WTC11 (cell line): Measurements from ENCODE around the gene PRSS56. TPM values are rescaled to one million over a fixed set of nuclear protein-coding genes. Genes with fewer than 3 reads are reported as not detected.

ENCODE experiments used
- ATAC-seq: fragments of 200-7000 bp; cut with Tn5 transposase; 2 replicates; pipeline ENCODE4 v1.10.0; 2021; ENCODE audit warnings: mild to moderate bottlenecking, moderate library complexity
- Bru-seq: library from RNA; stranded (reverse); fragments of 400-500 nt; gene quantifications from one replicate; lab custom pipeline; 2021; lab: Mats Ljungman, UMichigan
- CTCF ChIA-PET: fragments of 300-600 bp; sonication (Branson Sonifier 250); formaldehyde crosslinking; loops from one replicate; lab custom pipeline; 2021; ENCODE audit warnings: antibody characterized with exemption; lab: Charles Lee
- POLR2A ChIA-PET: fragments of 350-600 bp; sonication (Branson Sonifier 250); formaldehyde crosslinking; loops from one replicate; lab custom pipeline; 2021; ENCODE audit warnings: antibody characterized with exemption; lab: Charles Lee
- DNase-seq: peaks from one replicate; pipeline ENCODE4 v3.0.0; 2021; ENCODE audit warnings: low spot score
- H3K27ac Mint-ChIP-seq: 2 replicates; pipeline ENCODE4 v1.8.0; 2021; ENCODE audit warnings: mixed read lengths
- H3K27me3 Mint-ChIP-seq: 2 replicates; pipeline ENCODE4 v1.8.0; 2021; ENCODE audit warnings: low read depth, mild to moderate bottlenecking, moderate library complexity, mixed read lengths
- H3K36me3 Mint-ChIP-seq: 2 replicates; pipeline ENCODE4 v1.8.0; 2021; ENCODE audit warnings: mixed read lengths
- H3K4me1 Mint-ChIP-seq: 2 replicates; pipeline ENCODE4 v1.8.0; 2022; ENCODE audit warnings: mixed read lengths
- H3K4me3 Mint-ChIP-seq: 2 replicates; pipeline ENCODE4 v1.8.0; 2021; ENCODE audit warnings: mild to moderate bottlenecking, moderate library complexity, mixed read lengths
- H3K9me3 Mint-ChIP-seq: 2 replicates; pipeline ENCODE4 v1.8.0; 2021; ENCODE audit warnings: mixed read lengths
- ARID4B ChIP-seq: sonication (generic); formaldehyde crosslinking; IDR thresholded peaks from 2 replicates; pipeline ENCODE4 v1.8.0; 2023; ENCODE audit warnings: missing genetic modification reagents, mild to moderate bottlenecking, borderline replicate concordance
- CBFB ChIP-seq: sonication (generic); formaldehyde crosslinking; IDR thresholded peaks from 2 replicates; pipeline ENCODE4 v1.8.1; 2022; ENCODE audit warnings: mild to moderate bottlenecking, low read depth, missing genetic modification reagents
- ELF4 ChIP-seq: sonication (generic); formaldehyde crosslinking; IDR thresholded peaks from 2 replicates; pipeline ENCODE4 v1.8.1; 2022; ENCODE audit warnings: low read depth, mild to moderate bottlenecking, moderate library complexity, missing genetic modification reagents
- FOXJ3 ChIP-seq: sonication (generic); formaldehyde crosslinking; IDR thresholded peaks from 2 replicates; pipeline ENCODE4 v1.9.0; 2021; ENCODE audit warnings: missing genetic modification reagents, mild to moderate bottlenecking, borderline replicate concordance
- FOXP1 ChIP-seq: sonication (generic); formaldehyde crosslinking; IDR thresholded peaks from 2 replicates; pipeline ENCODE4 v1.8.0; 2022; ENCODE audit warnings: missing genetic modification reagents, mild to moderate bottlenecking, moderate library complexity, borderline replicate concordance
- MYBL2 ChIP-seq: sonication (generic); formaldehyde crosslinking; IDR thresholded peaks from 2 replicates; pipeline ENCODE4 v1.8.1; 2023; ENCODE audit warnings: mild to moderate bottlenecking, moderate library complexity, missing genetic modification reagents
- NR1H2 ChIP-seq: sonication (generic); formaldehyde crosslinking; IDR thresholded peaks from 2 replicates; pipeline ENCODE4 v1.9.0; 2021; ENCODE audit warnings: mild to moderate bottlenecking, moderate library complexity, missing genetic modification reagents
- NR3C1 ChIP-seq: sonication (generic); formaldehyde crosslinking; conservative IDR thresholded peaks from 2 replicates; pipeline ENCODE4 v1.8.1; 2023; ENCODE audit warnings: low read depth, mild to moderate bottlenecking, missing genetic modification reagents
- TEAD1 ChIP-seq: sonication (generic); formaldehyde crosslinking; IDR thresholded peaks from 2 replicates; pipeline ENCODE4 v1.8.0; 2022; ENCODE audit warnings: mild to moderate bottlenecking, missing genetic modification reagents
- USF1 ChIP-seq: sonication (generic); formaldehyde crosslinking; IDR thresholded peaks from 2 replicates; pipeline ENCODE4 v1.8.0; 2022; ENCODE audit warnings: mild to moderate bottlenecking, missing genetic modification reagents
- ZNF423 ChIP-seq: fragments of 250-450 bp; sonication (Bioruptor Pico); IDR thresholded peaks from 2 replicates; pipeline ENCODE4 v2.1.2; 2022; ENCODE audit warnings: mild to moderate bottlenecking, moderate library complexity
- ZSCAN18 ChIP-seq: fragments of 250-450 bp; sonication (Bioruptor Pico); IDR thresholded peaks from 2 replicates; pipeline ENCODE4 v2.1.2; 2022; ENCODE audit warnings: mild to moderate bottlenecking, moderate library complexity
- long read RNA-seq, 3 experiments: library from RNA in 1 of 3; library from capped mRNA in 1 of 3; library from polyadenylated mRNA in 1 of 3; unstranded in 2 of 3; stranded (forward) in 1 of 3; transcript quantifications; one replicate each; pipeline ENCODE4 v2.0.0, GENCODE V29; 2021
- total RNA-seq: library from RNA; stranded (reverse); gene quantifications from 3 replicates; pipeline ENCODE4 v1.2.3, GENCODE V29; 2021
- TF ChIP-seq, protein P1 (sequence below): sonication (generic); formaldehyde crosslinking; IDR thresholded peaks from 2 replicates; pipeline ENCODE4 v1.8.0; 2022; ENCODE audit warnings: mild to moderate bottlenecking, missing genetic modification reagents
- TF ChIP-seq, protein P2 (sequence below): fragments of 250-450 bp; sonication (Bioruptor Pico); IDR thresholded peaks from 2 replicates; pipeline ENCODE4 v1.9.0; 2021; ENCODE audit warnings: moderate library complexity, mild to moderate bottlenecking, inconsistent platforms, borderline replicate concordance

Gene PRSS56
- total RNA-seq (not detected in 3 replicates), Bru-seq, nascent RNA (not detected)
- long read RNA-seq, experiment 1: 0 reads
- long read RNA-seq, experiment 2: 0 reads
- long read RNA-seq, experiment 3: 0 reads

DNA sequence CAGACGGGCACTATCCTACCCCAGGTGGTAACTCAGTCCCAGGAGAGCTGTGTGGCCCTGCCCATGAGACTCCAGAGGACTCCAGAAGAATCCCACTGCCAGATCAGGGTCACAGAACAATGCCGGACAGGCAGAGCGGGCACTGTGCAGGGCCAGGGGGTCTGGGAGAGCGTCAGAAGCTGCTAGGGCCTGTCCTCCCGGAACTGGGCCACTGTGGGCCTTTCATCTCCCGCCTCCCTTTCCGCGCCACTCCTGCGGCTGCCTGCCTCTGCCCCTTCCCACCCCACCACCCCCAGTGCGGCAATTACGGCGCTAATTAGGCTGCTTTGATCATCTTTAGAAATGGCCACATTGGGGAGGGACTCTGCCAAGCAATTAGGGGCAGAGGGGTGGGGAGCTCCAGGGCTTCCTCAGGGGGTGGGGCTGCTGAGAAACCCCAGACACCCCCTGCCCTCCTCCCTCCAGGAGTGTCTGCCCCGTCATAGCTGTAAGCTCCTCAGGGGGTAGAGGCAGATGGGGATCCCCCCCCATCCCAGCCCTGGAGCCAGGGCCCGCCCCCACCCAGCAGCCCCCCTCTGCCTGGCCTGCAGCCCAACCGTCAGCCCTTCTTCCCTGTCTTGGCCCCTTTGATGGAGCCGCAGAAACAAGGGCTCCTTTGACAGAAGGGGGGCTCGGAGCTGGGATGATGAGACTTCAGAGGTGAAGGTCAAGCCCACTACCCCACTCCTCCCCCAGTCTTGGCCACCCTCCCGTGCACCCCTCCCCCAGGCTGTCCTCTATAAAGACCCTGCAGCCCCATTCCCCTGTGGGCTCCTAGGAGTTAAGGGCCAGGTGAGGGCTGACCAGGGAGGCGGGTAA is at the start of gene PRSS56:
PRSS56 (plus strand) TSS at position 808 of the 858 bp plus-strand sequence. CDS start 211 bp downstream, outside the sequence.
- no peak within 1 kb of the TSS for H3K4me3 Mint-ChIP-seq
- H3K36me3 Mint-ChIP-seq: no peaks in the 10 kb centered on the region
- peak within 1 kb of the TSS; percentile 31 for H3K27ac Mint-ChIP-seq
- DNase-seq: no peak
- no peak for TF ChIP-seq NR3C1 (CRISPR knock-in tag)
- TF ChIP-seq FOXP1 (CRISPR knock-in tag): no peak
- no peak for TF ChIP-seq ARID4B (CRISPR knock-in tag)
- TF ChIP-seq MYBL2 (CRISPR knock-in tag): no peak
- peaks cover 10% of the 10 kb centered on the region; the same call in 1 of the 2 replicates for H3K4me1 Mint-ChIP-seq
- CTCF ChIA-PET: interaction anchor here (0.9 to 6.5 kb wide), 13 partner anchors 9 to 184 kb away, joined by 3 to 104 read pairs (median 40); partner anchors contain the start of genes CHRNG and ECEL1
- ATAC-seq: no peak
- POLR2A ChIA-PET: no interaction called here
- H3K27me3 Mint-ChIP-seq: peaks cover 38% of the 10 kb centered on the region
- no peaks in the 10 kb centered on the region for H3K9me3 Mint-ChIP-seq

DNA sequence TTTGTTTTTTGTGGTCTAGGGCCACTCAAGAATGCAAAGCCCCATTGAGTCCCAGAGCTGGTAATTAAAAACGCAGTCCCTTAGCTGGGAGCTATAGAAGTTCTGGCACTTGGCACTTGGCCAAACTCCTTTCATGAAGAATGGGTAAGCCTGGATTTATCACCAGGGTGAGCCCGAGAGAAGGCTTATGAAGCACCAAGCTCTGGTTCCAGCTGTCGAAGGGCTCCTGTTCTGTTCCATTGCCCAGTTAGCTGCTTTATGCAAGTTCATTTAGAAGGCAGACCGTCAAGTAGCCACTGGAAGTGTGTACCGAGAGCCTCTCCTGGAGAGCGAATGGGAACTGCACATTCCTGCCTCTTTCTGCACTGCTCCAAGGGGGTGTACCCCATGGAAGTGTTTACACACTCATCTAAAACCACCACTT is 46.7 kb upstream of the PRSS56 start:
- ChIA-PET POLR2A (interaction anchor here (1.1 kb wide), 1 partner anchor 11 kb away, joined by 3 read pairs; no protein-coding TSS in a partner anchor), CTCF (interaction anchor here (0.9 to 1.2 kb wide), 3 partner anchors 15 to 573 kb away, joined by 3 to 4 read pairs (median 3); no protein-coding TSS in a partner anchor)
- Mint-ChIP-seq H3K27ac (no peak overlapping the region), H3K36me3 (no peaks in the 10 kb centered on the region), H3K4me3 (no peak overlapping the region)
- no peak for TF ChIP-seq USF1 (CRISPR knock-in tag)
- TF ChIP-seq NR1H2 (CRISPR knock-in tag): no peak
- TF ChIP-seq CBFB: no peak
- no peak for TF ChIP-seq ELF4 (CRISPR knock-in tag)
- TF ChIP-seq, protein P1, sequence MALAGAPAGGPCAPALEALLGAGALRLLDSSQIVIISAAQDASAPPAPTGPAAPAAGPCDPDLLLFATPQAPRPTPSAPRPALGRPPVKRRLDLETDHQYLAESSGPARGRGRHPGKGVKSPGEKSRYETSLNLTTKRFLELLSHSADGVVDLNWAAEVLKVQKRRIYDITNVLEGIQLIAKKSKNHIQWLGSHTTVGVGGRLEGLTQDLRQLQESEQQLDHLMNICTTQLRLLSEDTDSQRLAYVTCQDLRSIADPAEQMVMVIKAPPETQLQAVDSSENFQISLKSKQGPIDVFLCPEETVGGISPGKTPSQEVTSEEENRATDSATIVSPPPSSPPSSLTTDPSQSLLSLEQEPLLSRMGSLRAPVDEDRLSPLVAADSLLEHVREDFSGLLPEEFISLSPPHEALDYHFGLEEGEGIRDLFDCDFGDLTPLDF: no peak
- no peak for TF ChIP-seq ZNF423 (CRISPR knock-in tag)
- TF ChIP-seq, protein P2, sequence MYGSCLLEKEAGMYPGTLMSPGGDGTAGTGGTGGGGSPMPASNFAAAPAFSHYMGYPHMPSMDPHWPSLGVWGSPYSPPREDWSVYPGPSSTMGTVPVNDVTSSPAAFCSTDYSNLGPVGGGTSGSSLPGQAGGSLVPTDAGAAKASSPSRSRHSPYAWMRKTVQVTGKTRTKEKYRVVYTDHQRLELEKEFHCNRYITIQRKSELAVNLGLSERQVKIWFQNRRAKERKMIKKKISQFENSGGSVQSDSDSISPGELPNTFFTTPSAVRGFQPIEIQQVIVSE (CRISPR knock-in tag): no peak
- TF ChIP-seq FOXJ3 (CRISPR knock-in tag): no peak
- TF ChIP-seq ZSCAN18: no peak
- no peak for TF ChIP-seq TEAD1 (CRISPR knock-in tag)
- TF ChIP-seq, all 79 proteins: peak for 0
- Mint-ChIP-seq H3K27me3 (peaks cover 20% of the 10 kb centered on the region), H3K4me1 (peaks cover 4% of the 10 kb centered on the region), H3K9me3 (peaks cover 3% of the 10 kb centered on the region; the same call in 1 of the 2 replicates)
- no peak for ATAC-seq
- DNase-seq: no peak
